T1000 (cell line): Measurements from ENCODE around the gene PLCD1.
A peak's percentile ranks its signal among the peaks of the same experiment; 100 is the strongest.

Experiments used
- DNase-seq: peaks from one replicate; lab custom pipeline; 2025; ENCODE audit warnings: mixed read lengths; lab: John Stamatoyannopoulos, UW

PLCD1 gene

DNA sequence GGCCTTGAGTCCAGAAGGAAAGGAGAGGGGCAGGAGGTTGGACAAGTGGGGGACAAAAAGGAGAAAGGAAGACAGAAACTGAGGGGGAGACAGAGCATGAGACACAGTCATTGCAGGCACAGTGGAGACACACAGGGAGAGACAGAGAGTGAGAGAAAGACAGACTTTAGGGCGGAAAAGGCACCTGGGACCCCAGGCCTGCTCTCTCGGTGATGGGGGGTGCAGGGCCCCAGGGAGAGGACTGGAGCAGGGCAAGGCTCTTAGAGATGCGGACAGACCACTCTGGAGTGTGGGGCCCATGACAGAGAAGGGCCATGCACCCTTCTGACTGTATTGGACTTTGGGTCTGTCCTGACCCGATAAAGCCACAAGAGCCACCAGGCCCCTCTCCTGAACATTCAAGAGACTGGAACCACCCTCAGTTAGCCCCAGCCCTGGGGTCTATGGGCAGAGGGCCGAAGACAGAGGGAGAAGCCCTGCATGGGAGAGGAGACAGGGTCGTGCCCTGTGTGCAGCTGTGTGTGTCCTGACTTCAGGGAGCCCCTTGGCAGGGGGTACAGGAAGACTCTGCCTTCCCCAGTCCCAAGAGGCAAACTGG is 12.5 kb downstream of the PLCD1 start:
- DNase-seq: no peak

DNA sequence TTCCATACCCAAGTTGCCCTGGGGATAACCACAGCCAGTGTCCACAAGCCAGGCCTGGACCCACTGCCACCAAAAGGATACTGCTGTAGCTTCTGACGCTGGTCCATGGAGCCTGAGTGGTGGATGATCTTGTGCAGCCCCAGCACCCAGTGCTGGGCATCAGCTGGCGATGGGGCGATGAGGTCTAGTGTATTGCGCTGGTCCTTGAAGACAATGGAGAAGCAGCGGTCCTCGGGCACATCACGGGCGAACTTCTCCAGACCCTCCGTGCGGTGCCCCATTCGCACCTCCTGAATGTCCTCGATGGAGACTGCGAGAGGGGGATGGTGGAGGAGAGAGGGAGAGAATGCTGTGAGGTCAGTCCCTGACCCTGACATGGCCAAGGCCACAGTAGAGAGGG is 13.0 kb downstream of the PLCD1 start:
- no peak for DNase-seq

DNA sequence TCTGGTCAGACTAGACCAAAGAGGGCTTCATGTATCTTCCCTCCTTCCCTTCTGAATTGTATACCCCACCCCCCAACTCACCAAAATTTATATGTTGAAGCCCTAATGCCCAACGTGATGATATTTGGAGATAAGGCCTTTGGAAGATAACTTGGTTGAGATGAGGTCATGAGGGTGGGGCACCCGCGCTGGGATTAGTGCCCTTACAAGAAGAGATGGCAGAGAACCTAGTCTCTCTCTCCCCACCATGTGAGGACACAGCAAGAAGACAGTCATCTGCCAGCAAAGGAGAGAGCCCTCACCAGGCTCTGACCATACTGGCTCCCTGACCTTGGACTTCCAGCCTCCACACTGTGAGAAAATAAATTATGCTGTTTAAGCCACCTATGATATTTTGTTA is 13.5 kb downstream of the PLCD1 start:
- no peak for DNase-seq

GRCh38 chr3:38015485-38015884 is 14.0 kb downstream of the PLCD1 start:
- no peak for DNase-seq

DNA sequence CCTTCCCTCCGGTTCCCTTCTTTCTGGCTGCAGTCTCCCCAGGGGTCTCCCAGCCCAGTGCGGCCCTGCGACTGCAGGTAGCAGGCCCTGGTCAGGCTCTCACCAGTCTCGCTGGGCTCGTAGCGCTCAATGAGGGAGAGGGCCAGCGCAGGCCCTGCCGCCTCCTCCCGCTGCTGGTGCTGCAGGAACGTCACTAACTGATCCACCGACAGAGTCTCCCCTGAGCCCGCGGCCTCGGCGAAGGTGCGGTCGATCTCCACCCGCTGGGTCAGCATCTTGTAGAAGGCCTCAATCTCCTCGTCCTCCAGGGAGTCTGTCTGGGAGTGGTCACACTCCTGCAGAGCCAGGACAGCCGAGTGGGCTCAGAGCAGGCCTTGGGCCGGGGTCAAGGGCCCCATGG is 18.3 kb downstream of the PLCD1 start:
- DNase-seq: no peak

GRCh38 chr3:38009807-38010591 is 19.4 kb downstream of the PLCD1 start:
- DNase-seq: no peak

DNA sequence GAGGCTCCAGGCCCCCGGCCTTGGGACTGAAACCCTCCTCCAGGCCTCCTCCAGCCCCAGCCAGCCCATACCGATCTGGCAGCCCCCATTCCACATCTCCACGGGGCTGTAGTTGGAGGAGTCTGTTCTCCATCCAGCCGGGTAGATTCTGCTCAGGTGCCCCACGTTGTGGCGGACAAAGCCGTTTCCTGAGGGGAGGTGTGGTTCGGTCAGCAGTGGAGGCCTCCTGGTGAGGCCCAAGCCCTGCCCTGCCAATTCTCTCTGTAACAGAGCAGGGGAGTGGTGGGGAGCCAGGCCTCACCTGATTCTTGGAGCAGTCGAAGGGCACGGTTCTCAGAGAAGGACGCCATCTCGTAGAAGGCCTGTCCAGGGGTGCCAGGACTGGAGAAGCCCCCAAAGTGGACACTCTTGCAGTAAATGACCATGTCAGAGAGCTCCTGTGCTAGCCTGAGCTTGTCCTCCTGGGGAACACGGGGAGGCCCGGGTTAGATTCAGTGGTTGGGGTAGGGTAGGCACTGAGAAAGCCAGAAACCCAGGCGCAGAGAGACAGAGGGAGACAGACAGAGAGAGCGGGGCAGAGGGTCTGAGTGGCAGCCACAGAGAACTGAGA is 20.4 kb downstream of the PLCD1 start:
- DNase-seq: no peak

- DNase-seq: no peak
Observed at GRCh38 chr3:38008191-38008701, 21.2 kb downstream of the PLCD1 start.

- no peak for DNase-seq
Observed at GRCh38 chr3:38007754-38008090, 21.7 kb downstream of the PLCD1 start.

DNA sequence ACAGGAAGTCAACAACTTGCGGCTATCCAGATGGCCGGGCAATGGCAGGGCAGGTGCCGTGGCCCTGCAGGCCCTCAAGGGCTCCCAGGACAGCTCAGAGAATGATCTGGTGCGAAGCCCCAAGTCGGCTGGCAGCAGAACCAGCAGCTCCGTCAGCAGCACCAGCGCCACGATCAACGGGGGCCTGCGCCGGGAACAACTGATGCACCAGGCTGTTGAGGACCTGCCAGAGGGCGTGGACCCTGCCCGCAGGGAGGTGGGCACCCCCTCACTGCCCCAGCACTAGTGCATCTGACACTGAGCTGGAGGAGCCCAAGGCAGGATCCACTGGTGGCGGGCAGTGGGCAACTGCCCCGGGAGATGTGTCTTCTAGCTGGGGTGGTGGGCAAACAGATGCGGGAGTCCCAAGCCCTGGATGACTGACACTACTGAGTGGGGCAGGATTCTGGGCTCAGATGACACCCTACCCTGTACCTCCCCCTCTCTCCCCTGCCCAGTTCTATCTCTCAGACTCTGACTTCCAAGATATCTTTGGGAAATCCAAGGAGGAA is 22.9 kb downstream of the PLCD1 start:
- no peak for DNase-seq

GRCh38 chr3:38006031-38006430 is 23.4 kb downstream of the PLCD1 start:
- no peak for DNase-seq

GRCh38 chr3:38005076-38006020 is 24.1 kb downstream of the PLCD1 start:
- DNase-seq: no peak

DNA sequence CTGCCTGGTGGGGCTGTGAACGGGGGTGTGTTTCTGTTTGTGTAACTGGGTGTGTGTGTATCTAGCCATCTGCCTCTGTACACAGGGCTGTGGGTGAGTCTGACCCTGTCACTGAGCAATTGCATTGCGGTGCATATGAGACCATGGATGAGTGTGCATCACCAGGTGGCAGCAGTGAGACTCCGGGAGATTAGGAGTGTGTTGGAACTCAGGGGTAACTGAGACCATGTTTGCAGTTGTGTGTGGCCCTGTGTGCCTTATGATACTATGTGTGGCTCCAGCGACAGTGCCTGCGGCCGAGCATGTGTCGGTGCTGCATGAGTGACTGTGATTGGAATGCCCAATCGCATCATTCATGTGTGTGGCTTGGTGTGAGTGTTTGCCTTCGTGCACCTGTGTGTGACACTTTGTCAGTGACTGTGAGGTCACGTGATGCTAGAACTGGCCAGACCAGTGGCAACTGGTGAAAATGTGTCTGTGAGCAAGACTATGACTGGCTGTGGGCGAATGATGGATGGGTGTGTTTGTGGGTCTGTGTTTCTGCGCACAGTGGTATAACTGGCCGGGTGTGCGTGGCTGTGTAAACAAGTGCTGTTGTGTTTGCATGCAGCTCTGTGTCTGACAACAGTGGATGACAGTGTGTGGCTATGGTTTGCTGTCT is 24.9 kb downstream of the PLCD1 start:
- peak; percentile 32 for DNase-seq

GRCh38 chr3:38003817-38004414 is 25.5 kb downstream of the PLCD1 start:
- DNase-seq: no peak

DNA sequence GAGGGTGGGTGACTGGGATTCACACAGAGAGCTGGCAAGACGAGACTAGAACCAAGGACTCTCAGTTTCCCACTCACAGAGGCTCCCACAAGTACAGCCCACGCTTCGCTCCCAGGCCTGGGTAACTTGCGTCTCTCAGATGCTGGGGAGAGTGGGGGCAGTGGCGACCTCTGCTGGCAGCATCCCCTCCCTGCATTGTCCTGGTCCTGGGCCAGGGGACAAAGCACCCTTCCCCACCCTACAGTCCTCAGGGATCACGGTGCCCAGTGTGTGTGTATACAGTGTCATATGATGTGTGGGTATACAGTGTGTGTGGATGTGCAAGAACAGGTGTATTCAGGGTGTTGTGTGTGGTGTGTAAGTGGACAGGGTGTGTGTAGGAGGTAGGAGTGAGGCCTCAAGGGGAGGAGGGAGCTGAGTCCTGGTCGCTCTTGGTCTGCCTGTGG is 26.0 kb downstream of the PLCD1 start:
- no peak for DNase-seq

DNA sequence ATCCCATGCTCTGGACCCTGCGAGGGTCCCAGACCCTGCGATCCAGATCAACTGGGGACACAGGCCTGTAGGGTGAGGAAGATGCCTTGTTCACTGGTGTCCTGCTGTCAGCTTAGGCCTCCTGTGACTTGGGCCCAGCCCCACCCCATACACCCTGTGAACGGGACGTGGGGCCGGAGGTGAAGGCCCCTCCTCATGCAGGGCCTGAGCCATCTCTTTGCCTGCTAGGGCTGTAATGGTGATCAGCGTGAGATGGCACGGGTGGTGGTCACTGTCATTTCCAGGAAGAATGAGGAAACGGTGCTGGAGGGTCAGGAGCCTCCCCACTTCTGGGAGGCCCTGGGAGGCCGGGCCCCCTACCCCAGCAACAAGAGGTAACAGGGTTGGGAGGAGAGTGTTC is 26.5 kb downstream of the PLCD1 start:
- DNase-seq: no peak

GRCh38 chr3:38002291-38002876 is 27.1 kb downstream of the PLCD1 start:
- no peak for DNase-seq

DNA sequence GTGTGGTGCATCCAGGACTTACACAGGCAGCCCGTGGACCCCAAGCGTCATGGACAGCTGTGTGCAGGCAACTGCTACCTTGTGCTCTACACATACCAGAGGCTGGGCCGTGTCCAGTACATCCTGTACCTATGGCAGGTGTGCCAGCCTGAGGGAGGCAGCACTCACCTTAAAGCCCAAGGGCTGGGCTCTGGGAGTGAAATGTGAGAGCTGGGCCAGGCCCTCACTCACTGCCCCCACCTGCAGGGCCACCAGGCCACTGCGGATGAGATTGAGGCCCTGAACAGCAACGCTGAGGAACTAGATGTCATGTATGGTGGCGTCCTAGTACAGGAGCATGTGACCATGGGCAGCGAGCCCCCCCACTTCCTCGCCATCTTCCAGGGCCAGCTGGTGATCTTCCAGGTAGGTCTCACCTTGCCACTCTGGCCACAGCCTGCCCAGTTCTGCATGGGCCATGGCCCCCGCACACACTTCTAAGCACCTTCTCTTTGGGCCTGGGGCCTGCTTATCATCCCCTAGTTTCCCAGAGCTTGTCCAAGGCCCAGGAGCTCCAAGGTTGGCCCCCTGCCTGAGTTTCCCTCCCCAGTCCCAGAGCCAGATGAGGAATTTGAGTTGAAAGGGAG is 27.9 kb downstream of the PLCD1 start:
- DNase-seq: no peak

- no peak for DNase-seq
Observed at GRCh38 chr3:38000965-38001455, 28.4 kb downstream of the PLCD1 start.
